ENCODE measurements around the gene AP3M1.

Gene AP3M1

DNA sequence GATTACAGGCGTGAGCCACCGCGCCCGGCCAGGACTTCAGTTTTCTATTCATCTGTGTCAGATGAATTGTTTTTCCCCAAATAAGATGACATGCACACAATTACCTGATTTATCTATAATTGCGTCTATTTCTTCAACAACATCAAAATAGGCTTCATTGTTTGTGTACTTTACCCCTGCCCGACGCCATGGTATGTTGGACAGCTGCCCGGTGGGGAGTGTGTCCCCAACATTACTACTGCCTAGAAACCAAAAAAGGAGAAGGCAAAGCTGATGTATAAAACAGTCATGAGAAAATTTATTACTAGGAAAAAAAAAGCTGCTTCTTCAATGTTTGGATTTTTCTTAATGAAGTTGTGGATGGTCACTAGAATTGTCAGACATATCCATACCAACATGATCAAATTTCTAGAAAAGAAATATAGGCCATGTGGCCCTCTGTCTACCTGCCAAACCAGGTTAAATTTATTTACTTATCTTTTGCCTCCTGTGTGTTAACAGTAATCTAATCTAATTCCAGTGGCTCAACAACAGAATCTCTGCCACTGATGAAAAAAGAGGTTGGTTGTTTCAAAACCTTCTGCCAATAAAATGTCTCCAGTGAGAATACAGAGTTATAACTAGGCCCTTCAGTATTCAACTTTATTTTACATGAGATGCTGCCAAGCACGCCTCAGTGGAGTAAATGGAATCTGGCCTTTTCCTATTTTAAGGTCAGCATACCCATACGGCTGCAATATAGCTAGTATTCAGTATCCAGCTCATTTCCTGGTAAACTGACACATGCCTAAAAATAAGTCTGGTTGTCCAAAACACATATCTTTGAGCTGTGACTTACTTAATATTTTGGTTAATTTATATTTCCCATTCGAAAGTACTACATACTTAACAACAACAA is 16.5 kb downstream of the AP3M1 start:
- Histone ChIP-seq H3K9me3 (ENCODE audit: control insufficient read depth, insufficient read depth, low read length) (no peaks in the 10 kb centered on the region), H3K36me3 (ENCODE audit: control insufficient read depth, insufficient read depth, low read length) (peaks cover 14% of the 10 kb centered on the region), H3K4me3 (ENCODE audit: low read depth, low read length) (no peak overlapping the region), H3K27me3 (ENCODE audit: control insufficient read depth, insufficient read depth, low read length) (no peaks in the 10 kb centered on the region), H3K4me1 (ENCODE audit: control insufficient read depth, insufficient read depth, low read length) (no peaks in the 10 kb centered on the region), H3K9ac (ENCODE audit: low read depth, low read length) (no peak overlapping the region)

GRCh38 chr10:74123081-74123480 is 27.5 kb downstream of the AP3M1 start:
- Histone ChIP-seq H3K9ac (ENCODE audit: low read depth, low read length) (no peak overlapping the region), H3K36me3 (ENCODE audit: control insufficient read depth, insufficient read depth, low read length) (peaks cover 13% of the 10 kb centered on the region), H3K9me3 (ENCODE audit: control insufficient read depth, insufficient read depth, low read length) (no peaks in the 10 kb centered on the region), H3K4me1 (ENCODE audit: control insufficient read depth, insufficient read depth, low read length) (no peaks in the 10 kb centered on the region), H3K4me3 (ENCODE audit: low read depth, low read length) (no peak overlapping the region), H3K27me3 (ENCODE audit: control insufficient read depth, insufficient read depth, low read length) (no peaks in the 10 kb centered on the region)

DNA sequence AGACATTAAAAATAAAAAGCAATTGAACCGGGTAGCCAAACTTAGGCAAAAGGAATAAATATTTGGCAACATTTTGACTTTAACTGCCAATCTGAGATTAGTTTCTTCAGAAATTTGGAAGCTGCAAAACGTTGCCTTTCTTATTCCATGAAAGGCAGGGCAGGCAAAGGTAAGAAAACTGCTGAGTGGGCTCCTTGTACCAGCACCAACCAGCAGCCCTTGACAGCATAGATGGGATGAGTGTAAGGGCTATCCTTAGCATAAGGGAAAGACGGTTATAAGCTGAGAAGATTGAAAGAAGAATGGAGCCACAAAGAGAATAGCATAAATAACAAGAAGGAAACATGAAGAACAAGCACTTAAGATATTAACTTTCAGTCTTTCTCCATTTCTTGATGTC is 28.6 kb downstream of the AP3M1 start:
- Histone ChIP-seq H3K27me3 (ENCODE audit: control insufficient read depth, insufficient read depth, low read length) (no peaks in the 10 kb centered on the region), H3K9me3 (ENCODE audit: control insufficient read depth, insufficient read depth, low read length) (no peaks in the 10 kb centered on the region), H3K36me3 (ENCODE audit: control insufficient read depth, insufficient read depth, low read length) (peaks cover 18% of the 10 kb centered on the region), H3K4me1 (ENCODE audit: control insufficient read depth, insufficient read depth, low read length) (no peaks in the 10 kb centered on the region), H3K4me3 (ENCODE audit: low read depth, low read length) (no peak overlapping the region), H3K9ac (ENCODE audit: low read depth, low read length) (no peak overlapping the region)

DNA sequence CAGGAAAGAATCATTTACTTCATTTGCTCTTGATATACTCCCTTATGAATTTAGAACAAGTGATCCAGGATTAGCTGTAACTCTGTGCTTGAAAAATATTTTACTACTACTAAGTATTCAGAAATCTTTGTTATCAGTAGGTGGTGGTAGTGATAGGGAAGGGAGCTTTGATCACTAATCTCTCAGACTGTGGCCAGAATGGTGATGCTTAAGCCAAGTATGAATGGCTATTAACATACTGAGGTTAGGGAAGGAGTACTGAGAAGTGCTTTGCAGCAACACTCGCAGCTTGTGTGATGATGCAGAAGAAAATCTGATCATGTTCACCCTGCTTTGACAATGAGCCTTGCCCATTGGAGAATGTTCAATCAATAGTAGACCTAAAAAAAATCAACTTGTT is 29.3 kb downstream of the AP3M1 start:
- Histone ChIP-seq H3K9ac (ENCODE audit: low read depth, low read length) (no peak overlapping the region), H3K36me3 (ENCODE audit: control insufficient read depth, insufficient read depth, low read length) (peaks cover 18% of the 10 kb centered on the region), H3K9me3 (ENCODE audit: control insufficient read depth, insufficient read depth, low read length) (no peaks in the 10 kb centered on the region), H3K4me3 (ENCODE audit: low read depth, low read length) (no peak overlapping the region), H3K4me1 (ENCODE audit: control insufficient read depth, insufficient read depth, low read length) (no peaks in the 10 kb centered on the region), H3K27me3 (ENCODE audit: control insufficient read depth, insufficient read depth, low read length) (no peaks in the 10 kb centered on the region)

DNA sequence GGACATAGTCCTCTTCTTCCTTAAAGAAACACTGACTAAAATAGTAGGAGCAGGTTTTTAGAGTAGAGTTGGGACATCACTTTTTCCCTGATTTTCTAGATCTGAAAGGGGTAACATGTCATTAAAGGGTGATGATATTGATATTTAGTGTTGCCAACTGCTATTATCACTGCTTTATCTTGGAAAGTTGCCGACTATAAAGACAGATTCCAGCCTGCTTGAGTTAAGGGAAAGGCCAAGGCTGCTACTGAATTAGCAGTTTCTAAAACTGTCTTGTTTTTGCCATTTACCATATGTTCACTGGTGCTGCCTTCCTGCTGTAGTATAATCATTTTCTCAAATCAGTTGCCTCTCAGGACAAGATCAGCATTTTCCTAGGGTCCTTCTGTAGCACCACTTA is 29.7 kb downstream of the AP3M1 start:
- H3K36me3 ChIP-seq (ENCODE audit: control insufficient read depth, insufficient read depth, low read length) = peaks cover 23% of the 10 kb centered on the region
- H3K4me3 ChIP-seq (ENCODE audit: low read depth, low read length) = no peak overlapping the region
- no peaks in the 10 kb centered on the region for H3K27me3 ChIP-seq (ENCODE audit: control insufficient read depth, insufficient read depth, low read length)
- H3K9me3 ChIP-seq (ENCODE audit: control insufficient read depth, insufficient read depth, low read length) = no peaks in the 10 kb centered on the region
- no peaks in the 10 kb centered on the region for H3K4me1 ChIP-seq (ENCODE audit: control insufficient read depth, insufficient read depth, low read length)
- no peak overlapping the region for H3K9ac ChIP-seq (ENCODE audit: low read depth, low read length)

- no peaks in the 10 kb centered on the region for H3K4me1 ChIP-seq (ENCODE audit: control insufficient read depth, insufficient read depth, low read length)
- H3K9ac ChIP-seq (ENCODE audit: low read depth, low read length) = no peak overlapping the region
- no peaks in the 10 kb centered on the region for H3K27me3 ChIP-seq (ENCODE audit: control insufficient read depth, insufficient read depth, low read length)
- no peak overlapping the region for H3K4me3 ChIP-seq (ENCODE audit: low read depth, low read length)
- H3K9me3 ChIP-seq (ENCODE audit: control insufficient read depth, insufficient read depth, low read length) = no peaks in the 10 kb centered on the region
- H3K36me3 ChIP-seq (ENCODE audit: control insufficient read depth, insufficient read depth, low read length) = peaks cover 41% of the 10 kb centered on the region
These were observed 31.8 kb downstream of the AP3M1 start for GRCh38 chr10:74118804-74119203.

GRCh38 chr10:74117738-74118137 is 32.9 kb downstream of the AP3M1 start:
- no peak overlapping the region for H3K4me3 ChIP-seq (ENCODE audit: low read depth, low read length)
- H3K27me3 ChIP-seq (ENCODE audit: control insufficient read depth, insufficient read depth, low read length) = no peaks in the 10 kb centered on the region
- H3K36me3 ChIP-seq (ENCODE audit: control insufficient read depth, insufficient read depth, low read length) = peaks cover 51% of the 10 kb centered on the region
- no peaks in the 10 kb centered on the region for H3K9me3 ChIP-seq (ENCODE audit: control insufficient read depth, insufficient read depth, low read length)
- no peak overlapping the region for H3K9ac ChIP-seq (ENCODE audit: low read depth, low read length)
- no peaks in the 10 kb centered on the region for H3K4me1 ChIP-seq (ENCODE audit: control insufficient read depth, insufficient read depth, low read length)

GRCh38 chr10:74114041-74114448 is 36.6 kb downstream of the AP3M1 start:
- H3K9ac ChIP-seq (ENCODE audit: low read depth, low read length) = no peak overlapping the region
- no peak overlapping the region for H3K4me3 ChIP-seq (ENCODE audit: low read depth, low read length)
- H3K9me3 ChIP-seq (ENCODE audit: control insufficient read depth, insufficient read depth, low read length) = no peaks in the 10 kb centered on the region
- H3K36me3 ChIP-seq (ENCODE audit: control insufficient read depth, insufficient read depth, low read length) = peaks cover 77% of the 10 kb centered on the region
- H3K27me3 ChIP-seq (ENCODE audit: control insufficient read depth, insufficient read depth, low read length) = no peaks in the 10 kb centered on the region
- H3K4me1 ChIP-seq (ENCODE audit: control insufficient read depth, insufficient read depth, low read length) = no peaks in the 10 kb centered on the region

- H3K4me3 ChIP-seq (ENCODE audit: low read depth, low read length) = no peak overlapping the region
- no peaks in the 10 kb centered on the region for H3K4me1 ChIP-seq (ENCODE audit: control insufficient read depth, insufficient read depth, low read length)
- no peak overlapping the region for H3K9ac ChIP-seq (ENCODE audit: low read depth, low read length)
- H3K9me3 ChIP-seq (ENCODE audit: control insufficient read depth, insufficient read depth, low read length) = no peaks in the 10 kb centered on the region
- no peaks in the 10 kb centered on the region for H3K27me3 ChIP-seq (ENCODE audit: control insufficient read depth, insufficient read depth, low read length)
- peaks cover 73% of the 10 kb centered on the region for H3K36me3 ChIP-seq (ENCODE audit: control insufficient read depth, insufficient read depth, low read length)
These were observed 37.1 kb downstream of the AP3M1 start for GRCh38 chr10:74113546-74113945.

GRCh38 chr10:74111799-74112198 is 38.8 kb downstream of the AP3M1 start:
- H3K4me3 ChIP-seq (ENCODE audit: low read depth, low read length) = no peak overlapping the region
- no peaks in the 10 kb centered on the region for H3K27me3 ChIP-seq (ENCODE audit: control insufficient read depth, insufficient read depth, low read length)
- H3K9ac ChIP-seq (ENCODE audit: low read depth, low read length) = no peak overlapping the region
- H3K9me3 ChIP-seq (ENCODE audit: control insufficient read depth, insufficient read depth, low read length) = no peaks in the 10 kb centered on the region
- H3K36me3 ChIP-seq (ENCODE audit: control insufficient read depth, insufficient read depth, low read length) = peaks cover 78% of the 10 kb centered on the region
- H3K4me1 ChIP-seq (ENCODE audit: control insufficient read depth, insufficient read depth, low read length) = no peaks in the 10 kb centered on the region

DNA sequence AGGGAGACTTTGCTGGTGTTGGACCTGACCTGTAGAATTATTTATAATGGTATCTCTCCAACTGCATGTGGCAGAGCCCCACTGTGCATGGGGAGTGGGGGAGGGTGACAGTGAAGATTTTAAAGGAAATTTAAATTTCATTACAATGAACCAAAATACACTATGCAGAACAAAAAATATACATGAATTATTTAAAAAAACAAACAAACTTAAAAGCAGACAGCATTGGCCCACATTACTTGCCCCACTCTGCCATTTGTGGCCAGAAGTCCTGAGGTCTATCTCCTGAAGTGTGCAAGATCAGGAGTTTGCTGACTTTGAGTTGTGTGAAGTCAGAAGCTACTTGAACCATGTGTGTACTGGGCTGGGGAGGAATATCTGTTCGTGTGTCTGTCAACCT is 40.5 kb downstream of the AP3M1 start:
- Histone ChIP-seq H3K4me1 (ENCODE audit: control insufficient read depth, insufficient read depth, low read length) (no peaks in the 10 kb centered on the region), H3K4me3 (ENCODE audit: low read depth, low read length) (no peak overlapping the region), H3K9me3 (ENCODE audit: control insufficient read depth, insufficient read depth, low read length) (no peaks in the 10 kb centered on the region), H3K9ac (ENCODE audit: low read depth, low read length) (no peak overlapping the region), H3K36me3 (ENCODE audit: control insufficient read depth, insufficient read depth, low read length) (peaks cover 77% of the 10 kb centered on the region), H3K27me3 (ENCODE audit: control insufficient read depth, insufficient read depth, low read length) (no peaks in the 10 kb centered on the region)

- Histone ChIP-seq H3K36me3 (ENCODE audit: control insufficient read depth, insufficient read depth, low read length) (peaks cover 78% of the 10 kb centered on the region), H3K4me3 (ENCODE audit: low read depth, low read length) (no peak overlapping the region), H3K9me3 (ENCODE audit: control insufficient read depth, insufficient read depth, low read length) (no peaks in the 10 kb centered on the region)
These were observed 41.2 kb downstream of the AP3M1 start for GRCh38 chr10:74109452-74109851.

More at GRCh38 chr10:74109452-74109851, 41.2 kb downstream of the AP3M1 start:
- Histone ChIP-seq H3K4me1 (ENCODE audit: control insufficient read depth, insufficient read depth, low read length) (no peaks in the 10 kb centered on the region), H3K27me3 (ENCODE audit: control insufficient read depth, insufficient read depth, low read length) (no peaks in the 10 kb centered on the region), H3K9ac (ENCODE audit: low read depth, low read length) (no peak overlapping the region)

Data from iPS-15b (cell line).